BJ (cell line): Measurements from ENCODE around the gene PDZRN3. TPM values are rescaled to one million over a fixed set of nuclear protein-coding genes. Genes with fewer than 3 reads are reported as not detected.

Source experiments
- CTCF ChIA-PET: fragments of 350-600 bp; formaldehyde crosslinking; extraction: SDS; loops from one replicate; lab custom pipeline; 2021; ENCODE audit warnings: antibody characterized with exemption, inconsistent platforms; lab: Yijun Ruan, JAX
- POLR2A ChIA-PET: fragments of 300-600 bp; sonication (Branson Sonifier 250); formaldehyde crosslinking; extraction: SDS; loops from one replicate; lab custom pipeline; 2021; ENCODE audit warnings: antibody characterized with exemption; lab: Charles Lee
- DNase-seq: peaks from one replicate; pipeline ENCODE4 v3.0.0-alpha.2; 2011; ENCODE audit warnings: low read depth
- H3K27me3 ChIP-seq: 2 replicates; pipeline ENCODE4 v1.6.0; 2011; ENCODE audit warnings: low read length; ENCODE audit not compliant: control insufficient read depth, insufficient read depth
- H3K36me3 ChIP-seq: 2 replicates; pipeline ENCODE4 v1.5.1; 2011; ENCODE audit warnings: low read length; ENCODE audit not compliant: control insufficient read depth, insufficient read depth
- H3K4me3 ChIP-seq: 2 replicates; pipeline ENCODE4 v1.5.1; 2011; ENCODE audit warnings: low read depth, mild to moderate bottlenecking, control low read depth, low read length
- CTCF ChIP-seq: IDR thresholded peaks from 2 replicates; pipeline ENCODE4 v1.5.1; 2011; ENCODE audit warnings: low read depth, mild to moderate bottlenecking, control low read depth, inconsistent platforms, low read length, moderate library complexity; ENCODE audit not compliant: insufficient read depth
- polyA plus RNA-seq: library from polyadenylated mRNA; depleted of rRNA; stranded (reverse); fragments of >200 nt; gene quantifications from 2 replicates; pipeline ENCODE4 v1.2.3, GENCODE V29; 2011
- small RNA-seq: library from RNA; depleted of rRNA; stranded (forward); fragments of <200 nt; gene quantifications from one replicate; pipeline ENCODE3, GENCODE V24; 2012; ENCODE audit warnings: low replicate concordance, low read depth; ENCODE audit not compliant: insufficient read length

The PDZRN3 gene
- polyA plus RNA-seq, 1 experiment = 4.9 TPM

GRCh38 chr3:73341272-73341935, 283.3 kb downstream of the PDZRN3 start:
- Histone ChIP-seq H3K4me3 (no peak overlapping the region), H3K36me3 (no peaks in the 10 kb centered on the region), H3K27me3 (no peaks in the 10 kb centered on the region)
- ChIA-PET CTCF (interaction anchor here (1.0 kb wide), 1 partner anchor 34 kb away, joined by 3 read pairs; no protein-coding TSS in a partner anchor), POLR2A (no interaction called here)
- TF ChIP-seq CTCF = no peak
- DNase-seq = no peak

GRCh38 chr3:73332558-73332957, 292.2 kb downstream of the PDZRN3 start:
- no peak for TF ChIP-seq CTCF
- POLR2A ChIA-PET = no interaction called here
- CTCF ChIA-PET = no interaction called here
- Histone ChIP-seq H3K4me3 (no peak overlapping the region), H3K27me3 (no peaks in the 10 kb centered on the region), H3K36me3 (no peaks in the 10 kb centered on the region)
- DNase-seq = no peak

Small RNA genes within 50 kb of the gene (small RNA-seq; reads per million reads assigned to genes)
- gene RNU7-119P = not detected
